ENCODE data around the gene MSH5. TPM values are rescaled to one million over a fixed set of nuclear protein-coding genes. Genes with fewer than 3 reads are reported as not detected.

The MSH5 gene
- total and polyA plus RNA-seq, 2 of the 13 experiments (the other 11 are each of a cell fraction or from before 2014, with no cell fraction given), result 10.2 to 38.7 TPM

GRCh38 chr6:31721351-31722020 lies 18.3 kb upstream of the MSH5 start, which contains the start of gene LY6G6C:
TSS of gene LY6G6C (minus strand) at chr6:31721746. CDS start at chr6:31721679, 67 bp downstream.
- CTCF ChIA-PET (ENCODE audit: low intra/inter-chr PET ratio, low total read pairs), result no interaction called here
- in situ Hi-C loops (cut with HindIII; ENCODE audit: extremely low pct_ligation_motif_present, low pct_unique_long_range_greater_than_20kb), result no loop called here

More at GRCh38 chr6:31721351-31722020, 18.3 kb upstream of the MSH5 start, which contains the start of gene LY6G6C:
- H4K20me1 ChIP-seq (ENCODE audit: insufficient read depth, low read length), result no peaks in the 10 kb centered on the region
- H3K9me3 ChIP-seq (ENCODE audit: low read length), result no peaks in the 10 kb centered on the region
- ATAC-seq (no peak), DNase-seq (ENCODE audit: low spot score) (no peak), FAIRE-seq (no peak)
- H3K9ac ChIP-seq (ENCODE audit: insufficient read depth, low read depth, low read length), result no peak within 1 kb of the TSS
- no peak within 1 kb of the TSS for H2AFZ ChIP-seq (ENCODE audit: low read length)
- POLR2A ChIA-PET, result interaction anchor here (3.4 kb wide), 1 partner anchor 106 kb away, joined by 12 read pairs; the partner anchor contains the start of gene HSPA1B
- no peaks in the 10 kb centered on the region for H3K79me2 ChIP-seq (ENCODE audit: insufficient read depth, low read length)
- H3K27me3 ChIP-seq (ENCODE audit: control insufficient read depth in 1 of 2, insufficient read depth in 2 of 2, low read length in 2 of 2), result peaks cover 3 to 35% of the 10 kb centered on the region in 2 experiments; a peak in 4 of 5 replicates
- WGBS (ENCODE audit: low lambda C conversion rate), result 17% methylated on average over 4 of the region's 4 CpGs
- H3K4me2 ChIP-seq (ENCODE audit: low read depth, low read length), result no peak within 1 kb of the TSS
- H3K4me1 ChIP-seq (ENCODE audit: insufficient read depth, low read length), result peaks cover 9% of the 10 kb centered on the region
- H3K36me3 ChIP-seq (replicated peaks in 1 of 2; ENCODE audit: control insufficient read depth in 1 of 2, insufficient read depth in 2 of 2, low read length in 2 of 2), result no peaks in the 10 kb centered on the region
- no peak within 1 kb of the TSS for H3K27ac ChIP-seq (ENCODE audit: extremely low read length, insufficient read depth, low read length)
- TF ChIP-seq HMGA1 (CRISPR knock-in tag; conservative IDR thresholded peaks at IDR 0.05) (no peak), ARID4A (CRISPR knock-in tag; IDR thresholded peaks at IDR 0.05; ENCODE audit: borderline replicate concordance) (0 out of 2 replicates have a peak, but pooled peaks have one; percentile 20)
- no peak within 1 kb of the TSS for H3K4me3 ChIP-seq (replicated peaks in 1 of 3; ENCODE audit: insufficient read depth in 1 of 3, low read depth in 2 of 3, low read length in 3 of 3)
- intact Hi-C loops (cut with micrococcal nuclease; ENCODE audit: unreplicated experiment), result no loop called here
- no TSS peak for BruUV-seq (replicated peaks)

Data from HepG2 (cell line).